ENCODE measurements around the gene MYLK. TPM values are rescaled to one million over a fixed set of nuclear protein-coding genes. Genes with fewer than 3 reads are reported as not detected.

The MYLK gene
- polyA plus RNA-seq, 4 donors, result 131 to 221 (median 149) TPM

- DNase-seq (ENCODE audit: low read depth in 4 of 4, low spot score in 2 of 4), result no peak
These were observed 49.5 kb downstream of the MYLK start for GRCh38 chr3:123834631-123835030.

GRCh38 chr3:123833398-123833785 lies 50.7 kb downstream of the MYLK start:
- DNase-seq (ENCODE audit: low read depth in 4 of 4, low spot score in 2 of 4), result no peak

- no peak for DNase-seq (ENCODE audit: low read depth in 4 of 4, low spot score in 2 of 4)
These were observed 51.3 kb downstream of the MYLK start for GRCh38 chr3:123832692-123833397.

- no peak for DNase-seq (ENCODE audit: low read depth in 4 of 4, low spot score in 2 of 4)
These were observed 52.7 kb downstream of the MYLK start for GRCh38 chr3:123831420-123831819.

- DNase-seq (ENCODE audit: low read depth in 4 of 4, low spot score in 2 of 4), result no peak
These were observed 62.2 kb downstream of the MYLK start for GRCh38 chr3:123821920-123822319.

GRCh38 chr3:123819949-123820348 lies 64.2 kb downstream of the MYLK start:
- DNase-seq (ENCODE audit: low read depth in 4 of 4, low spot score in 2 of 4), result no peak

GRCh38 chr3:123818921-123819429 lies 65.2 kb downstream of the MYLK start:
- DNase-seq (ENCODE audit: low read depth in 4 of 4, low spot score in 2 of 4), result no peak

GRCh38 chr3:123818324-123818920 lies 65.7 kb downstream of the MYLK start:
- DNase-seq (ENCODE audit: low read depth in 4 of 4, low spot score in 2 of 4), result no peak

GRCh38 chr3:123817413-123817812 lies 66.7 kb downstream of the MYLK start:
- DNase-seq (ENCODE audit: low read depth in 4 of 4, low spot score in 2 of 4), result no peak

- no peak for DNase-seq (ENCODE audit: low read depth in 4 of 4, low spot score in 2 of 4)
These were observed 67.4 kb downstream of the MYLK start for GRCh38 chr3:123816673-123817207.

GRCh38 chr3:123815981-123816380 lies 68.2 kb downstream of the MYLK start:
- DNase-seq (ENCODE audit: low read depth in 4 of 4, low spot score in 2 of 4), result no peak

- DNase-seq (ENCODE audit: low read depth in 4 of 4, low spot score in 2 of 4), result no peak
These were observed 70.3 kb downstream of the MYLK start for GRCh38 chr3:123813876-123814275.

- DNase-seq (ENCODE audit: low read depth in 4 of 4, low spot score in 2 of 4), result no peak
These were observed 74.5 kb downstream of the MYLK start for GRCh38 chr3:123809597-123809996.

- DNase-seq (ENCODE audit: low read depth in 4 of 4, low spot score in 2 of 4), result no peak
These were observed 75.3 kb downstream of the MYLK start for GRCh38 chr3:123808812-123809211.

- DNase-seq (ENCODE audit: low read depth in 4 of 4, low spot score in 2 of 4), result no peak
These were observed 76.3 kb downstream of the MYLK start for GRCh38 chr3:123807820-123808219.

- DNase-seq (ENCODE audit: low read depth in 4 of 4, low spot score in 2 of 4), result no peak
These were observed 78.6 kb downstream of the MYLK start for GRCh38 chr3:123805504-123805903.

GRCh38 chr3:123805101-123805500 lies 79.0 kb downstream of the MYLK start:
- no peak for DNase-seq (ENCODE audit: low read depth in 4 of 4, low spot score in 2 of 4)

GRCh38 chr3:123804676-123805075 lies 79.5 kb downstream of the MYLK start:
- no peak for DNase-seq (ENCODE audit: low read depth in 4 of 4, low spot score in 2 of 4)

- DNase-seq (ENCODE audit: low read depth in 4 of 4, low spot score in 2 of 4), result no peak
These were observed 80.6 kb downstream of the MYLK start for GRCh38 chr3:123803521-123803920.

GRCh38 chr3:123802007-123802625 lies 82.0 kb downstream of the MYLK start:
- no peak for DNase-seq (ENCODE audit: low read depth in 4 of 4, low spot score in 2 of 4)

- DNase-seq (ENCODE audit: low read depth in 4 of 4, low spot score in 2 of 4), result no peak
These were observed 82.7 kb downstream of the MYLK start for GRCh38 chr3:123801474-123801873.

- no peak for DNase-seq (ENCODE audit: low read depth in 4 of 4, low spot score in 2 of 4)
These were observed 83.8 kb downstream of the MYLK start for GRCh38 chr3:123800362-123800682.

Data from left renal cortex interstitium (tissue), 4 donors.